HG03025 (cell line): Measurements from ENCODE around the gene IL11.
"Not testable (repeated sequence)": the region's sequence is repeated elsewhere in the genome, so short reads cannot be mapped to it uniquely, and the experiment has no call there.

Source experiments
- ATAC-seq: cut with Tn5 transposase; IDR thresholded peaks from one replicate; pipeline ENCODE4 v1.9.1; 2021; ENCODE audit warnings: mild to moderate bottlenecking, moderate library complexity; ENCODE audit not compliant: unreplicated experiment, low FRiP score

Gene IL11

DNA sequence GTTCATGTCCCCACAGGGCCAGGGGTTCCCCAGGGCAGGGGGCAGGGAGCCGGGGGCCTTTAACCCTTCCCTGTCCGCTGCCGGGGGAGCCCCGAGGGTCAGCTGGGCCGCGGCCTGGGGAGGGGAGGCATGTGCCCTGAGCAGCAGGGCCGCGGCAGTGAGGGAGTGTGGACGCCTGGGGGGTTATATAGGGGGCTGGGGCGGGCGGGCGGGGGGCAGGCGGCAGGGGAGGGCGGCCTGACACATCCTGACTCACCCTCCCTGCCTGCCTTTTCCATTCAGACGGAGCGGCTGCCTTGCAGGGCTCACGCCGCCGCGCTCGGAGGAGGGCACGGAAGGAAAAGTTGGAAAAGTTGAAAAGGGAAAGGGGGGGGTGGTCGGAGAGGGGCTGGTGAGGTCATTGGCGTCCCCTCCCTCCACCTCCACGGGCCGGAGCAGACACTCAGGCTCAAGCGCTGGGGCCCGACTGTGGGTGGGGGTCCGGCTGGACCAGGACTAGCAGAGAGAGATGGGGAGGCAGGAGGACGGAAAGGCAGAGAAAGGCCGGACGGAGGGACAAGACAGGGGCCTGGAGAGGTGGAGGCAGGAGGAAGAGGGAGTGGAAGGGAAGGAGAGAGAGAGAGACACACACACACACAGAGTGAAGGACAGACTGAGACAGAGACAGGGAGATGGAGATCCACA lies at the start of gene IL11:
TSS of gene IL11 (minus strand) at position 159 of the 684 bp plus-strand sequence. CDS start at position 6, 153 bp downstream.
- ATAC-seq: no peak

GRCh38 chr19:55419624-55420236 lies 49.5 kb upstream of the IL11 start:
- no peak for ATAC-seq

GRCh38 chr19:55419103-55419502 lies 48.8 kb upstream of the IL11 start:
- no peak for ATAC-seq

GRCh38 chr19:55418185-55418584 lies 47.9 kb upstream of the IL11 start:
- no peak for ATAC-seq

DNA sequence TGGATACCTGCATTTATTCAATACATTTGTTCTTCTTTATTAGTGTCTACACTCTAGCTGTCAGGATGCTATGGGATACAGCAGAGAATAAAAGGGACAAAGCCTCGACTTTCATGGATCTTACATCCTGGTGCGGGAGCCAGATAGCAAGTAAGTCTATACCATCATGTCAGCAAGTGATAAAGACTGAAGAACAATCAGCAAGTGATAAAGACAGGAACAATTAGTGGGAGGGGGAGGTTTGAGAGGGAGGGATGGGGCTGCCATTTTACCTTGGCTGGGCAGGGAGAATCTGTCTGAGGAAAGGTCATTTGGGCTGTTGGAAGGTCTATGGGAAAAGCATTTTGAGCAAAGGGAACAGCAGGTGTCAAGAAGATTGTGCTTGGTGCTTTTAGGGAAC lies 39.9 kb upstream of the IL11 start:
- ATAC-seq: no peak

DNA sequence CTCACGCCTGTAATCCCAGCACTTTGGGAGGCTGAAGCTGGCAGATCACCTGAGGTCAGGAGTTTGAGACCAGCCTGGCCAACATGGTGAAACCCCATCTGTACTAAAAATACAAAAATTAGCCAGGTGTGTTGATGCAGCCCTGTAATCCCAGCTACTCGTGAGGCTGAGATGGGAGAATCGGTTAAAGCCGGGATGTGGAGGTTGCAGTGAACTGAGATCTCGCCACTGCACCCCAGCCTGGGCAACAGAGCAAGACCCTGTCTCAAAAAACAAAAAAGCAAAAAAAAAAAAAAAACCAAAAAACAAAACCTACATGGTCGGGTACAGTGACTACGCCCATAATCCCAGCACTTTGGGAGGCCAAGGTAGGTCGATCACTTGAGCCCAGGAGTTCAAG lies 38.9 kb upstream of the IL11 start:
- not testable (repeated sequence) for ATAC-seq

DNA sequence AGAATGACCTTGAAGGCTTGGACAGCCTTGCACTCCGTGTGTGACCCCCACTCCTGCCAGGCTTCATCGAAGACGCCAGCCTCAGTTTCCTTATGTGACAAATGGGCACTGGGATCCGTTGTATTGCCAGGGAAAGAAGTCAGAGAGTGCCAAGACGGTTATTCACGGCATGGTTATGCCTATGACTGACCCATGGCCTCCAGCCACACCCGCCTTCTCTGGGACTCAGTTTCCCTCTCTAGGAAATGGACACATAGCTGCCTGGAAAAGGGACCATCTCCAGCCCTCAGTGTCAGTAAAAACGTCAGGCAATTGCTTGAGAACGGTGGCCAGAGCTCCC lies 38.2 kb upstream of the IL11 start:
- ATAC-seq: no peak

DNA sequence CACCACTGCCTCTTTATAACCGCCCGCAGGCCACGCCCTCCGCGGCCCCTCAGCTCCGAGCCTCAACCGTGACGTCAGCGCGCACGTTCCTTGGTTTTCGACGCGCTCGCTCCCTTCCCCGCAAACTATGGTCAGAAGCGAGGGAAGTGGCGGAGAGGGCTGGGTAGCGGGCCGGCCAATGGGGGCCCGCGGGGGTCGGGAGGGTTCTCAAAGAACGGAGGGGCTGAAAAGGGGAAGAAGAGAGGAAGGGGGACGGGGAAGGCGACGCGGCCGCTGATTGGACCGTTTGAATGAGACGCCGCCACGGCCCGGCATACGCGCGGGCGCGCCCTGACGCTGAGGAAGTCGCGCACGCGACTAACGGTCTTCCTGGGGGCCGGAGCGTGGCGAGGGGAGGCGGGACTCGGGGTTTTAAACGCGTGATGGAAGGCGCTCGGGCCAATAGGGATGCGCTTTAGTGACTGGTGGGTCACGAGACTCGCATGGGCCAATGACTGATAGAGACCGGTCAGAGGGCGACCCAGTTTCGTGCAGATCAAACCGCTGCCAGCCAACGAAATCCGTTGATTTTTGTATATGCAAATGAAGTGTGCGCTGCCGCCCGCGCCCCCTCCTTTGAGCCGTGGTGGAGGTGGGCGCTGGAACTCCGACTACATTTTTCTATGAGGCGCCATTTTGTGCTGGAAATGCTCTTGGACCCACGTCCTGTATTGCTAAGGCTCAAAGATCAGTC lies 37.7 kb upstream of the IL11 start:
- peak; percentile 79 for ATAC-seq

DNA sequence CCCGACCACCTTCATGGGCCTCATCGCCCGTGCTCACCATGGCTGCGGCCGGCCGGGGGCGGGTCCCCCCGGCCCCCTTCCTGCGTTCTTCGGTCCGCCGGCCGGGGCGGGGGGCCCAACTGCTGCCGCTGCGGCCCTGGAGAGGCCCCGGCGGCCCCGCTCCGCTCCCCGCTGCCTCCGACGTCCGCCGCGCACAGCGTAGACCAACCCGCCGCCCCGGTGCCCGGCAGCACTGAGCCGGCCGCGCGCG lies 37.2 kb upstream of the IL11 start, which contains the start of gene UBE2S:
TSS of gene UBE2S (minus strand) at position 239 of the 250 bp plus-strand sequence. CDS start at position 40, 199 bp downstream.
- ATAC-seq: peak; percentile 28

DNA sequence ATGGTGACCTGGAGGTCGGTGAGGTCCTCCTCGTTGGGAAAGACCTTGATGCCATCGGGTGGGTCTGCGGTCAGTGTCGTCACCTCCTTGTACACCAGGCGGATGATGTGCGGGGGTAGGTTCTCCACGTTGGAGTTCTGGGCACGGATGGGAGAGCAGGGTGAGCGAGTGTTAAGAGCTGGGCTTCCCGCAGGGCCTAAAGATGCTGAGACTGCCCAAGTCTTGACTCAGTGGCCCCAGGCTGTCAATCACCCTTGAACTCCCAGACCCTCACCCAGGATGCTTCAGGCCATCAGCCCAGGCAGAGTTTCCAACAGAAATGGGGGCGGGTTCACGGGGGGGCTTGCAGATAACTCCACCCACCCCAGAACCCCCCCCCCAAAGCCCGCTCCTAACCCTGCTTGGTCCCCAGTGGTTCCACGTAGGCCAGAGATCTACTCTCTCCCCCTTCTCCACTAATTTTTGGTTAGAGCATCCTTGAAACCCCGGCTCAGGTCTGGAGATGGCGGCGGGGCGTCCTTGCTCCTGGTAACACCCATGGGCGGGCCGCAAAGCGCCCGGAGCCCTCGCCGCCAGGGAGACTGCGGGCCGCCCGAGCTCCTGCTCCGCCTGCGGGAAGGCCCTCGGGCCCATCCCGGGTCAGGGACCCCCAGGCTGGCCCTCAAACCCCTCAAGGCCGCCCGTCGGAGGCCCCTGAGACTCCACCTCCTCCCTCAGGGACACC lies 36.7 kb upstream of the IL11 start:
- no peak for ATAC-seq

DNA sequence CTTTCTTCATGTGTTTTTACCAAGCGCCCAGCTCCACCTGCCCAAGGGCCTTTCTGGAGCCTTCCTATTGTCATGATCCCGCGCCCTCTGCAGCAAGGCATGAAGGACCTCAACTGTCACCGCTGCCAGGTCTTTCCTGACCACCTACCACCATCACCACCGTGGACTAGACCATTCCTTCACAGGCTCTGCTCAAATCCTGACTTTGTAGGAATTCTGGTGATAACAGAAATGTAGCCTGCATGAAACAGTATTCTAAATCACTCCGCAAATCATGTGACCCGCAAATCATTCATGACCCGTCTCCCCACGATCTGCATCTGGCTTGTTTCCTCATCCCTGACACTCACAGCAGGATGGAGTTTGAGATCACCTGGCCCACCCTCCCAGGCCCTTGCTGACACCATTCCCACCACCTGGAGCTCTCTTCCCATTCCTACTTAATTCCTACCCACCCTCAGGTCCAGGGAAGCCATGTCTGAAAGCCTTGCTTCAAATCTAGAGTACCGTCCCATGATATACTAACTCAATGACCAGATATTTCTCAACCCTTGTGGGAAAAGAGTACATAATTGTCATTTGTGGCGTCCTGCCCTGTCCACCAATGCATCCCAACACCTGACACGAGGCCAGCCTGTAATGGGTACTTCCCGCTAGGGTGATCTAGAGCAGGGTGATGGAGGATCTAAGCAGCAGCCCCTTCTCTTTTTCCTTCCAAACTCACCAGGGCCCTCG lies 36.0 kb upstream of the IL11 start:
- ATAC-seq: no peak

DNA sequence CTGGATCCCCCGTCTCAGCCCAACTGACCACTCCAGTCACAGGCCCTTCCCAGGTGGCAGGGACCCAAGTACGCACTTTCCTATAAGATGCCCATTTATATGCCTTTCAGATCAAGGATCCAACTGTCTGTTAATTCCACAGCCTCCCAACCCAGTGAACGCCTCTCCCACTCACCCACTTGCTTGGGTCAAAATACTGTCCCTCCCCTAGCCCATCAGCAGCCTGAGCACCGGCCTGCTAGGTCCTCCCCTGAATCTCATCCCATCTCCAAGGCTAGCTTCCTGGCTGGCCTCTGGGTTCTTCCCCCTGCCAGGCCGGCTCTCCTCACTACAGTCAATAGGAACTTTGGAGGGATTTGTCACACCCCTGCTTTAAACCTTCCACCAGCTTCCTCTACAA lies 35.4 kb upstream of the IL11 start:
- no peak for ATAC-seq

- ATAC-seq: no peak
Measured at GRCh38 chr19:55402509-55402908, 32.2 kb upstream of the IL11 start.

DNA sequence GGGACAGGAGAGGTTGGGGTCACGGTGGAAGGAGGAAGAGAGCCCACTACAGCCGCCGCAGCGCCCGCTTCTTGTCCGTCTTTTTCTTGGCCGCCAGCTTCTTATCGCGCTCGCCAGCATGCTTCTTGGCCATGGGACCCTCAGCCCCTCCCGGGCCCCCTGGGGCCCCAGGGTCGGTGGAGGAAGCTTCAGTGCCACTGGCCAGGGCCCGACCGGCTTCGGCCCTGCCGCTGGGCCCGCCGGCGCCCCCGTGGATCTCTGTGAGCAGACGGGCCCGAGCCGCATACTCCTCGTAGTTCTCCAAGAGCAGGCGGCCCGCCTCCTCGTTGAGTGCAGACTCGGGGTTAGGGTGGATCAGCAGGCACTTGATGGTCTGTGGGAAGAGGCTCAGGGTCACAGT lies 31.1 kb upstream of the IL11 start:
- ATAC-seq: not testable (repeated sequence)

DNA sequence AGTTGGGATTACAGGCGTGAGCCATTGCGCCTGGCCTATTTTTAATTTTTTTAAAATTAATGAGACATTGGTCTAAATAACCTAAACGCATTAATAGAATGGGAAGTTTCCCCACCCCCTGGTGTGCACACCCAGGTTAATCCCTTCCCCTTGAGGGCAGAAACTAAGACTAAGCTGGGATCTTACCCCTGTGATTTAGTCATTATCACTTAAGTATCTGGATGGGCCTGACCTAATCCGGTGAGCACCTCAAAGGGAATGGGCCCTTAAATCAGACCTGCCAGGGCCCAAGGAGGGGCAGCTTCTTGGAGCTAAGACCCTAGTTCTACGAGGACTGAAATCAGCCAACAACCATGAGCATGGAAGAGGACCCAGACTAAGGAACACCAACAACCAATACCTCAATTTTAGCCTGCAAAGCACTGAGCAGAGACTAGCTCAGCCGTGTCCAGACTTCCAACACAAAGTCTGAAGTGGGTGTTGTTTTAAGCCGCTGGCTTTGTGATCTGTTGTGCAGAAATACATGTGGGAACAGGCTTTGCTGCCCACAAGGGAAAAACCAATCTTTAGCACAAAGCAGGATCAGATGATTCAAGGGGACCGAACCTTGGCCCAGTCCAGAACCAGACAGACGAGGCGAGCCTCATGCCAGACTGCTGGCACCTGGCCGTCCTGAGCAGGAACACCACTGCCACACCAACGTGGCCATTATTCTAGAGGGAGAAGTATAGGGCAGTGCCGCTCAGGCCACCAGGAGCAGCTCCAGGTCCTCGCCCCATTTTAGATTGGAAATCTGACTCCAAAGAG lies 30.2 kb upstream of the IL11 start:
- ATAC-seq: no peak

- ATAC-seq: no peak
Measured at GRCh38 chr19:55398200-55398925, 28.1 kb upstream of the IL11 start.

DNA sequence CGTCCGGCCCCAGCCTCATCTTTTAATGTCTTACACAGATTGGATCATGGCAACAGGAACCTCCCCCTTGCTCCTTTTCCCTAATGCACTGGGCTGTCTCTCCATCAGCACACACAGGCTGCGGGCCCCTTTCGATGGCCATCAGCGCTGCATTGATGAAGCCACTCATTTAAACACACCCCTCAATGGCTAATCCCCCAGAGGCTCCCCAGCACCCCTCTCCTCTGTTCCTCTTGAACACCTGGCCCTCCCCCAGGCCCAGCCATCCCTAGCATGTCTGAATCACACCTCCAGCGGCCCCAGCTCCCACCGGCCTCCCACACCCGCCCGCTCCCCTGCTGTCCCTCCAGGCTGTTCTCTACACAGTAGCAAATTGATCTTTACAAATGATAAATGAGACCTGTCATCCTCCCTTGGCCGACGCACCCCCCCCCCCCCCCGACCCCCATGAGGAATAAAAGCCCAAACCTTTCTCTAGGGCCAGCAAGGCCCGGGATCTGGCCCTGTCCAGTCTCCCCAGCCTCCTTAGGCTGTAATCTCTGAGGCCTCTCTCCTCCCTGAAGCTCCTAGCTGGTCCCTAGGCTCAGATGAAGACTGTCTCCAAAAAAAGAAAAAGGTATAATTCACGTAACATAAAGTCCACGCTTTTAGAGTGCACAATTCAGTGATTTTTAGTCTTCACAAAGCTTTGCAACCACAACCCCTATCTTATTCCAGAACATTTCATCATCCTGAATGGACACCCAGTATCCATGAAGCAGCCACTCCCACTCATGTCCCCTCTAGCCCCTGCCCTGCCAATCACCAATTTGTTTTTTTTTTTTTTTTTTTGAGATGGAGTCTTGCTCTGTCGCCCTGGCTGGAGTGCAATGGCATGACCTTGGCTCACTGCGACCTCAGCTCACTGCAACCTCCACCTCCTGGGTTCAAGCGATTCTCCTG lies 22.8 kb upstream of the IL11 start:
- ATAC-seq: no peak
